MM.1S (cell line): ENCODE measurements around the gene COL12A1.

ENCODE experiments used
- DNase-seq: peaks from one replicate; pipeline ENCODE4 v3.0.0-alpha.2; 2015
- H2AFZ ChIP-seq: fragments of 300-600 bp; sonication (generic); 2 replicates; pipeline ENCODE4 v1.6.0; 2016; ENCODE audit warnings: antibody characterized with exemption, low read length
- H3F3A ChIP-seq: fragments of 300-600 bp; sonication (generic); 2 replicates; pipeline ENCODE4 v1.6.1; 2016; ENCODE audit warnings: mild to moderate bottlenecking, antibody characterized with exemption, low read length, moderate library complexity, mixed read lengths; ENCODE audit not compliant: insufficient read depth
- H3K27ac ChIP-seq: fragments of 300-600 bp; sonication (generic); 2 replicates; pipeline ENCODE4 v1.5.1; 2016; ENCODE audit warnings: mild to moderate bottlenecking, low read length
- H3K27me3 ChIP-seq: fragments of 300-600 bp; sonication (generic); replicated peaks from 2 replicates; pipeline ENCODE4 v1.6.0; 2016; ENCODE audit warnings: low read length; ENCODE audit not compliant: insufficient read depth
- H3K36me3 ChIP-seq: fragments of 300-600 bp; sonication (generic); replicated peaks from 2 replicates; pipeline ENCODE4 v1.6.1; 2016; ENCODE audit warnings: mild to moderate bottlenecking, low read length, mixed read lengths; ENCODE audit not compliant: insufficient read depth
- H3K4me1 ChIP-seq: fragments of 300-600 bp; sonication (generic); 2 replicates; pipeline ENCODE4 v1.6.1; 2016; ENCODE audit warnings: low read length, mixed read lengths
- H3K4me2 ChIP-seq: fragments of 300-600 bp; sonication (generic); 2 replicates; pipeline ENCODE4 v1.6.0; 2016; ENCODE audit warnings: low read depth, low read length
- H3K4me3 ChIP-seq: fragments of 300-600 bp; sonication (generic); 2 replicates; pipeline ENCODE4 v1.5.1; 2016; ENCODE audit warnings: low read length, mixed read lengths
- H3K79me2 ChIP-seq: fragments of 300-600 bp; sonication (generic); 2 replicates; pipeline ENCODE4 v1.6.1; 2016; ENCODE audit warnings: mixed run types, low read length, mixed read lengths
- H3K9ac ChIP-seq: fragments of 300-600 bp; sonication (generic); 2 replicates; pipeline ENCODE4 v1.6.1; 2016; ENCODE audit warnings: low read length, mixed read lengths
- H3K9me2 ChIP-seq: fragments of 300-600 bp; sonication (generic); replicated peaks from 2 replicates; pipeline ENCODE4 v1.6.1; 2016; ENCODE audit warnings: mild to moderate bottlenecking, low read length, mixed read lengths; ENCODE audit not compliant: insufficient read depth
- H3K9me3 ChIP-seq: fragments of 300-600 bp; sonication (generic); replicated peaks from 2 replicates; pipeline ENCODE4 v1.6.1; 2016; ENCODE audit warnings: mild to moderate bottlenecking, low read length, mixed read lengths; ENCODE audit not compliant: insufficient read depth
- H4K20me1 ChIP-seq: fragments of 300-600 bp; sonication (generic); 2 replicates; pipeline ENCODE4 v1.6.1; 2016; ENCODE audit warnings: mild to moderate bottlenecking, low read length, moderate library complexity, mixed read lengths; ENCODE audit not compliant: insufficient read depth
- CTCF ChIP-seq: fragments of 300-600 bp; sonication (generic); IDR thresholded peaks from 2 replicates; pipeline ENCODE4 v1.5.1; 2016; ENCODE audit warnings: antibody characterized with exemption, low read length, mixed read lengths
- EZH2 ChIP-seq: fragments of 300-600 bp; sonication (generic); optimal IDR thresholded peaks from 2 replicates; pipeline ENCODE3; 2017; ENCODE audit warnings: low read depth, mild to moderate bottlenecking, antibody characterized with exemption, low read length, mixed read lengths
- EZH2phosphoT487 ChIP-seq: fragments of 300-600 bp; sonication (generic); IDR thresholded peaks from 2 replicates; pipeline ENCODE4 v1.6.1; 2018; ENCODE audit warnings: antibody characterized with exemption, low read length

Gene COL12A1

DNA sequence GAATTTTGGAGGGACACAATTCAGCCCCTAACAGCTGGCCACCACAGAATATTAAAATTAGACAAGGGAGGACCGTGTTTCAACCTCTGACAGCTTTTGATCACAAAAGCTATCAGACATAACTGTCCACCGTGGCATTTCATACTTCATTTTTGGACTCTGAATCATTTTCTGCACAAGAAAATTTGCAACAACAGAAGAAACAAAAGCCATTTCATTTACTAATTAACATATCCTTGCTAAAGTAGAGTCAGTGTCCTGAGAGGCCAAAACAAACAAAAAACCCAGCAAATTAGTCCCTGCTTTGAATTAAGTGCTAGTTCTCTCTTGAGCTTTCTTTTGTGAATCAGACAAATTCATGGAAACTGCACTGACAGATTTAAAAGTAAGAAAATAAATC is 17.6 kb upstream of the COL12A1 start:
- no peaks in the 10 kb centered on the region for H3K79me2 ChIP-seq
- no peaks in the 10 kb centered on the region for H3F3A ChIP-seq
- H3K9me2 ChIP-seq = no peaks in the 10 kb centered on the region
- no peak overlapping the region for H3K4me2 ChIP-seq
- no peaks in the 10 kb centered on the region for H3K4me1 ChIP-seq
- DNase-seq = no peak
- H3K36me3 ChIP-seq = no peaks in the 10 kb centered on the region
- no peak overlapping the region for H3K9ac ChIP-seq
- H3K27me3 ChIP-seq = no peaks in the 10 kb centered on the region
- H2AFZ ChIP-seq = no peak overlapping the region
- no peaks in the 10 kb centered on the region for H3K9me3 ChIP-seq
- TF ChIP-seq EZH2phosphoT487 = no peak
- TF ChIP-seq CTCF = no peak
- TF ChIP-seq EZH2 = no peak
- H4K20me1 ChIP-seq = no peaks in the 10 kb centered on the region
- no peak overlapping the region for H3K4me3 ChIP-seq
- H3K27ac ChIP-seq = no peak overlapping the region

- Histone ChIP-seq H3F3A (no peaks in the 10 kb centered on the region), H2AFZ (no peak overlapping the region), H3K9ac (no peak overlapping the region), H3K36me3 (no peaks in the 10 kb centered on the region), H3K9me2 (no peaks in the 10 kb centered on the region), H3K9me3 (no peaks in the 10 kb centered on the region), H4K20me1 (no peaks in the 10 kb centered on the region), H3K27me3 (no peaks in the 10 kb centered on the region), H3K4me3 (no peak overlapping the region), H3K79me2 (no peaks in the 10 kb centered on the region), H3K4me1 (no peaks in the 10 kb centered on the region), H3K4me2 (no peak overlapping the region), H3K27ac (no peak overlapping the region)
- DNase-seq = no peak
- TF ChIP-seq EZH2 (no peak), EZH2phosphoT487 (no peak), CTCF (no peak)
These were observed 16.4 kb upstream of the COL12A1 start for GRCh38 chr6:75222261-75222660.

- no peaks in the 10 kb centered on the region for H4K20me1 ChIP-seq
- H3K79me2 ChIP-seq = no peaks in the 10 kb centered on the region
- H3F3A ChIP-seq = no peaks in the 10 kb centered on the region
- no peak overlapping the region for H3K27ac ChIP-seq
- H2AFZ ChIP-seq = no peak overlapping the region
- no peaks in the 10 kb centered on the region for H3K36me3 ChIP-seq
- H3K9me2 ChIP-seq = no peaks in the 10 kb centered on the region
- no peak for TF ChIP-seq EZH2
- no peak for TF ChIP-seq EZH2phosphoT487
- no peak for TF ChIP-seq CTCF
- H3K27me3 ChIP-seq = no peaks in the 10 kb centered on the region
- H3K9ac ChIP-seq = no peak overlapping the region
- H3K4me1 ChIP-seq = no peaks in the 10 kb centered on the region
- no peak for DNase-seq
- no peak overlapping the region for H3K4me2 ChIP-seq
- H3K4me3 ChIP-seq = no peak overlapping the region
- no peaks in the 10 kb centered on the region for H3K9me3 ChIP-seq
These were observed 15.3 kb upstream of the COL12A1 start for GRCh38 chr6:75221116-75221515.
